Gastrocnemius medialis (tissue), 4 donors: ENCODE data around the gene PPP2R5A. TPM values are rescaled to one million over a fixed set of nuclear protein-coding genes. Genes with fewer than 3 reads are reported as not detected.

Experiments used
- ATAC-seq, 2 donors: fragments of 150-250 bp; one replicate each; pipeline ENCODE4 v1.9.1; 2016
- DNase-seq, 2 donors: peaks; one replicate each; pipeline ENCODE4 v3.0.0-alpha.2; 2019
- H3K27ac ChIP-seq, 4 donors: fragments of 200-600 bp; sonication (generic); 1 replicate in 1 of 4; 2 replicates in 3 of 4; pipeline ENCODE4 v1.5.1; 2016 to 2018; ENCODE audit warnings: mild to moderate bottlenecking in 2 of 4, moderate library complexity in 1 of 4
- H3K27me3 ChIP-seq, 3 donors: fragments of 200-600 bp; sonication (generic) in 2 of 3; 1 replicate in 1 of 3; 2 replicates in 2 of 3; pipeline versions ENCODE4 v1.5.1 to v1.6.0; 2016 to 2019; ENCODE audit warnings: mild to moderate bottlenecking in 1 of 3, moderate library complexity in 1 of 3
- H3K36me3 ChIP-seq, 2 donors: fragments of 200-600 bp; sonication (generic) in 1 of 2; one replicate each; pipeline ENCODE4 v1.5.1; 2017 to 2018
- H3K4me1 ChIP-seq, 2 donors: fragments of 200-600 bp; sonication (generic) in 1 of 2; one replicate each; pipeline ENCODE4 v1.5.1; 2016 to 2017; ENCODE audit warnings: mild to moderate bottlenecking in 2 of 2
- H3K4me3 ChIP-seq, 4 donors: fragments of 200-600 bp; sonication (generic) in 3 of 4; 1 replicate in 1 of 4; 2 replicates in 3 of 4; pipeline ENCODE4 v1.5.1; 2016 to 2019; ENCODE audit warnings: mild to moderate bottlenecking in 2 of 4
- H3K9me3 ChIP-seq, 3 donors: fragments of 200-600 bp; sonication (generic) in 2 of 3; 1 replicate in 1 of 3; 2 replicates in 2 of 3; pipeline ENCODE4 v1.5.1; 2016 to 2019
- POLR2A ChIP-seq, 2 donors: fragments of 450-650 bp; IDR thresholded peaks; one replicate each; pipeline ENCODE4 v1.6.1; 2017; ENCODE audit warnings: antibody characterized with exemption in 2 of 2, mild to moderate bottlenecking in 2 of 2, moderate library complexity in 2 of 2
- in situ Hi-C, 4 donors: fragments of 200-750 bp; cut with MboI; loops; one replicate each; pipeline versions ENCODE4 v1.15.0 to v1.8.0; 2017; ENCODE audit warnings: low sequenced_read_pairs in 4 of 4
- intact Hi-C: fragments of 100-400 bp; cut with DNase I; formaldehyde crosslinking; loops from one replicate; pipeline ENCODE4 v1.15.1; 2023; ENCODE audit warnings: low total_unique reads
- total RNA-seq, 4 donors: library from RNA; depleted of rRNA; stranded (reverse); fragments of >200 nt; gene quantifications; one replicate each; pipeline versions ENCODE4 v1.1.0 to v1.2.3, GENCODE V29; 2016
- TF ChIP-seq, protein P1 (sequence below), 5 experiments: fragments of 450-650 bp in 3 of 5; fragments of 200-600 bp in 2 of 5; sonication (generic) in 2 of 5; IDR thresholded peaks in 4 of 5; conservative IDR thresholded peaks in 1 of 5; 1 replicate in 4 of 5; 2 replicates in 1 of 5; pipeline ENCODE4 v1.5.1; 2016 to 2019; ENCODE audit warnings: antibody characterized with exemption in 5 of 5, mild to moderate bottlenecking in 3 of 5, moderate library complexity in 3 of 5

The PPP2R5A gene
- total RNA-seq, 4 donors from 2014 or later: 33.3 to 50.5 (median 37.5) TPM

DNA sequence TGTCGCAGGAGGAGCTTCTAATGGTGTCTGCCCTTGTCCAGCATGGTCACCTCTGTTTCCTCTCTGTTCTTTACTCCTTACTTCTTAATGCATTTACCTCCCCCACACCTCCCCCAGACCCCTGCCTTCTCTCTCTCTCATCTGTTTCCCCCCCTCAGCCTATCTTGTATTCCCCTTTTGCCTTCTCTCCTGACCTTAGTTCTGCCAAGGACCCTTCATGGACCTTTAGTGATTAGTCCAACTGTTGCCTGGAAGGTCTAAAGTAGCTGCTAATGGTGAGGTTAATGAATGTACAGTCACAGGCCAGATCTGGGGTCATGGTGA, 42.3 kb upstream of the PPP2R5A start:
- in situ Hi-C loops (no loop called here), intact Hi-C loops (loop anchor here (10.0 kb wide), 1 partner anchor 78 kb away; no protein-coding TSS in a partner anchor)
- no peak for TF ChIP-seq POLR2A (IDR thresholded peaks at IDR 0.05)
- TF ChIP-seq, protein P1, sequence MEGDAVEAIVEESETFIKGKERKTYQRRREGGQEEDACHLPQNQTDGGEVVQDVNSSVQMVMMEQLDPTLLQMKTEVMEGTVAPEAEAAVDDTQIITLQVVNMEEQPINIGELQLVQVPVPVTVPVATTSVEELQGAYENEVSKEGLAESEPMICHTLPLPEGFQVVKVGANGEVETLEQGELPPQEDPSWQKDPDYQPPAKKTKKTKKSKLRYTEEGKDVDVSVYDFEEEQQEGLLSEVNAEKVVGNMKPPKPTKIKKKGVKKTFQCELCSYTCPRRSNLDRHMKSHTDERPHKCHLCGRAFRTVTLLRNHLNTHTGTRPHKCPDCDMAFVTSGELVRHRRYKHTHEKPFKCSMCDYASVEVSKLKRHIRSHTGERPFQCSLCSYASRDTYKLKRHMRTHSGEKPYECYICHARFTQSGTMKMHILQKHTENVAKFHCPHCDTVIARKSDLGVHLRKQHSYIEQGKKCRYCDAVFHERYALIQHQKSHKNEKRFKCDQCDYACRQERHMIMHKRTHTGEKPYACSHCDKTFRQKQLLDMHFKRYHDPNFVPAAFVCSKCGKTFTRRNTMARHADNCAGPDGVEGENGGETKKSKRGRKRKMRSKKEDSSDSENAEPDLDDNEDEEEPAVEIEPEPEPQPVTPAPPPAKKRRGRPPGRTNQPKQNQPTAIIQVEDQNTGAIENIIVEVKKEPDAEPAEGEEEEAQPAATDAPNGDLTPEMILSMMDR (IDR thresholded peaks at IDR 0.05 in 4 of 5, conservative IDR thresholded peaks at IDR 0.05 in 1 of 5): no peak
- Histone ChIP-seq H3K4me3 (peak overlapping the region in 1 of 4 donors; percentile 11), H3K36me3 (no peaks in the 10 kb centered on the region), H3K27me3 (no peaks in the 10 kb centered on the region), H3K9me3 (no peaks in the 10 kb centered on the region), H3K27ac (peak overlapping the region; percentile 45 to 78 (median 72)), H3K4me1 (peaks cover 10 to 31% of the 10 kb centered on the region in 2 donors)
- DNase-seq (no peak), ATAC-seq (no peak)

GRCh38 chr1:212244441-212244840, 40.8 kb upstream of the PPP2R5A start:
- DNase-seq: no peak
- intact Hi-C loops (loop anchor here (10.0 kb wide), 1 partner anchor 80 kb away; no protein-coding TSS in a partner anchor), in situ Hi-C loops (no loop called here)
- Histone ChIP-seq H3K27ac (peak overlapping the region in 1 of 4 donors; percentile 23), H3K9me3 (no peaks in the 10 kb centered on the region), H3K36me3 (no peaks in the 10 kb centered on the region), H3K27me3 (no peaks in the 10 kb centered on the region), H3K4me3 (no peak overlapping the region), H3K4me1 (peaks cover 0 to 20% of the 10 kb centered on the region in 2 donors)
- TF ChIP-seq, protein P1 (IDR thresholded peaks at IDR 0.05 in 4 of 5, conservative IDR thresholded peaks at IDR 0.05 in 1 of 5): no peak
- no peak for TF ChIP-seq POLR2A (IDR thresholded peaks at IDR 0.05)
- ATAC-seq: no peak

DNA sequence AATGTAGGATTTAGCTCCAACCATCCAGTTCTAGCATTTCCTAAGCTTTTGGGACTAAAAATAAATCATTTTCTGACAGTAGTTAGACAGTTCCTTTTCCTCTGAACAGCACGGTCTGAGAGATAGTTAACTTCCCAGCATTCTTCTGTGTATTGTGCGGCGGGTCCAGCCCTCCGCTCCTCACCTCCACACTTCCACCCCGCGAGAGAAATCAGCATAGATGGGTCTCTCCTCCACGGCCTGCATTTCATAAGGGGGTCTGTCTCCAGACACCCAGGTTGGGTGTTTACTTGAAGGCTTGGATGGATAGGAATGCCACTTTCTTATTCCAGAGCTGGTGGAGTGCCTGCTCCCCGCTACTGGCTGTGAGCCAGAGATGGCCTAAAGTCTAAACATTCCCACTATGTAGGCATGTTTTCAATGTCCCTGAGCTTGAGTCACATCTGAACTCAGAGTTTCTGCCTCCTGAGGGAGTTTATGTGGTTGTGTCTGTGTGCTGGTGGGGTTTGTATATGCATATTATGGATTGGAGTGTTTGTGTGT, 38.0 kb upstream of the PPP2R5A start:
- Histone ChIP-seq H3K4me1 (peaks cover 0 to 11% of the 10 kb centered on the region in 2 donors), H3K27me3 (no peaks in the 10 kb centered on the region), H3K4me3 (no peak overlapping the region), H3K9me3 (no peaks in the 10 kb centered on the region), H3K36me3 (no peaks in the 10 kb centered on the region), H3K27ac (peak overlapping the region in 1 of 4 donors; percentile 6)
- no peak for TF ChIP-seq POLR2A (IDR thresholded peaks at IDR 0.05)
- TF ChIP-seq, protein P1 (IDR thresholded peaks at IDR 0.05 in 4 of 5, conservative IDR thresholded peaks at IDR 0.05 in 1 of 5): no peak
- in situ Hi-C loops: no loop called here
- ATAC-seq (peak in 1 of 2 donors; percentile 20), DNase-seq (no peak)
- intact Hi-C loops: loop anchor here (10.0 kb wide), 1 partner anchor 82 kb away; no protein-coding TSS in a partner anchor

DNA sequence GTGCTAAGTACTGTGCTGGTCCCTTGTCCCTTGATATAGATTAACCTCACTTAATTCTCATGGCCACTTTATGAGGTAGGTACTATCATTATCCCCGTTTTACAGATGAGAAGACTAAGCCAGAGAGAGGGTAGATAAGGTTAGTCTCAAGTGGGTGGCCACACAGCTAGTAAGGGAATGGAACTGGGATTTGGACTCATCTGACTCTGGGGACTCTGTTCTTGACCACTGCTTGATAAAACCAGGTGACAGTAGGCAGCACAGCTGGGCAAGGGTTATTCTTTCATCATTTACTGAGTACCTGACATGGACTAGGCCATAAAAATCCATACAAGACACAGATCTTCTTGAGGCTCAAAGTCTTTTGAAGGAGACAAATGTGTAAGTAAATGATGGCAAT, 37.2 kb upstream of the PPP2R5A start:
- in situ Hi-C loops (no loop called here), intact Hi-C loops (loop anchor here (10.0 kb wide), 1 partner anchor 83 kb away; no protein-coding TSS in a partner anchor)
- Histone ChIP-seq H3K27ac (no peak overlapping the region), H3K4me1 (peaks cover 0 to 4% of the 10 kb centered on the region in 2 donors), H3K4me3 (no peak overlapping the region), H3K9me3 (no peaks in the 10 kb centered on the region), H3K27me3 (no peaks in the 10 kb centered on the region), H3K36me3 (no peaks in the 10 kb centered on the region)
- TF ChIP-seq, protein P1 (IDR thresholded peaks at IDR 0.05 in 4 of 5, conservative IDR thresholded peaks at IDR 0.05 in 1 of 5): no peak
- no peak for TF ChIP-seq POLR2A (IDR thresholded peaks at IDR 0.05)
- no peak for ATAC-seq
- DNase-seq: no peak
